ENCODE data around the gene RUVBL1. TPM values are rescaled to one million over a fixed set of nuclear protein-coding genes. Genes with fewer than 3 reads are reported as not detected.

RUVBL1 gene
- total and polyA plus RNA-seq, 9 donors, result 15.6 to 37.9 (median 25.1) TPM

DNA sequence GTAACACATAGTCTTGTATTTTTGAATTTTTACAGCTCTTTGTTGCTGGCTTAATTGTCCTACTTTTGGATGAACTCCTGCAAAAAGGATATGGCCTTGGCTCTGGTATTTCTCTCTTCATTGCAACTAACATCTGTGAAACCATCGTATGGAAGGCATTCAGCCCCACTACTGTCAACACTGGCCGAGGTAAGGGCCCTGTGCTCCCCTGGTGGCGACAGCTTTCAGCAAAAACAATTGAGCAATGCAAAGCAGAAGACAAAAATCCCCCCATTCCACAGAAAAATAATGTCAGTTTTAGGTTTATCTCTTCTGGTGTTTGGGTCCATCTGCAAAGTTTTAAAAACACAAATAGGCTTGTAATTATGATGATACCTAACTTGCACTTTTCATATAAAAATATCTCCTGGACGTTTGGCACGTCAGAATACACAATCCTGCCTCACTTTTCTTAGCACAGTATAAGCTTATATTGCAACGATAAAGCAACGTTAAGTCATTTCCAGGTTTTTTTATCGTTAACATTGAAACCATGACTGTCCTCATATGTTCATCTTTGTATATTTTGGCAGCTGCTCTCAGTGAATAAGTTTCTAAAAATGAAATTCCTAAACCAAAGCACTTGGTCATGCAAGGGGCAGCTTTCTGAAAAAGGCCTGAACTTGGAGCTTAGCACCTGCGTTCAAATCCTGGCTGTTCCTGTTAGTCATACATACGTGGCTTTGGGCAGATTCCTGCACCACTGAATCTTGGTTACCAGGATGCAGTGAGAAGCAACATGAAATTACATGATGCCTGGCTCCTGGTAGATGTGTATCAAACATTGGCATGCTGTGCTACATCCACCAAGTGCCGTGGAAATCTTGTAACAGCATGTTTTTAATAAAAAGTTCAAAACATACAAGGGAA is 62.9 kb downstream of the RUVBL1 start:
- intact Hi-C loops (cut with DNase I), result no loop called here
- TF ChIP-seq POLR2A (IDR thresholded peaks at IDR 0.05) (no peak), CTCF (IDR thresholded peaks at IDR 0.05) (no peak), EP300 (IDR thresholded peaks at IDR 0.05) (no peak)
- Histone ChIP-seq H3K27me3 (no peaks in the 10 kb centered on the region), H3K9me3 (no peaks in the 10 kb centered on the region), H3K27ac (no peak overlapping the region), H3K4me3 (no peak overlapping the region), H3K4me1 (ENCODE audit: insufficient read depth) (no peaks in the 10 kb centered on the region), H3K36me3 (no peaks in the 10 kb centered on the region)
- no peak for DNase-seq
- 45 to 58% (median 56%) methylated on average over 11 of the region's 11 CpGs for whole genome bisulfite sequencing, 3 donors

DNA sequence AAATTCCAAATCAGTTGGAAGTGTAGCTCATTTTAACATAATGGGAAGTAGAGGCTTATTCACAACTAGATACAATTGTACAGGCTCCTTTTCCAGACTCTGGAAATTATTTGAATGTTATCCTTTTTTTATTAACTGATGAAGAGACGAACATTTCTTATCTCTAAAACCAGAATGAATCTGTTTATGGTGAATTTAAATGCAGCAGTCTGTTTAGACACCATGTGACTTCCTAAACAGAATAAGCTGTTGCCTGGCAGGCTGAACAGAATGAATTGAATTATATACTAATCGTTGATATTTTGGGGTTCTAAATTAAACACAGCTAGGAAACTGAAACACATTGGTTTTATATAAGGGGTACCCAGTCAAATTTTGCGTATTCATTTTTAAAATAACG is 67.4 kb downstream of the RUVBL1 start:
- Histone ChIP-seq H3K4me3 (no peak overlapping the region), H3K27me3 (no peaks in the 10 kb centered on the region), H3K4me1 (ENCODE audit: insufficient read depth) (peaks cover 10% of the 10 kb centered on the region), H3K27ac (no peak overlapping the region), H3K36me3 (no peaks in the 10 kb centered on the region), H3K9me3 (no peaks in the 10 kb centered on the region)
- DNase-seq, result no peak
- 33 to 84% (median 77%) methylated on average over 4 of the region's 4 CpGs for WGBS, 3 donors
- intact Hi-C loops (cut with DNase I), result no loop called here
- TF ChIP-seq EP300 (IDR thresholded peaks at IDR 0.05) (no peak), CTCF (IDR thresholded peaks at IDR 0.05) (no peak), POLR2A (IDR thresholded peaks at IDR 0.05) (no peak)

DNA sequence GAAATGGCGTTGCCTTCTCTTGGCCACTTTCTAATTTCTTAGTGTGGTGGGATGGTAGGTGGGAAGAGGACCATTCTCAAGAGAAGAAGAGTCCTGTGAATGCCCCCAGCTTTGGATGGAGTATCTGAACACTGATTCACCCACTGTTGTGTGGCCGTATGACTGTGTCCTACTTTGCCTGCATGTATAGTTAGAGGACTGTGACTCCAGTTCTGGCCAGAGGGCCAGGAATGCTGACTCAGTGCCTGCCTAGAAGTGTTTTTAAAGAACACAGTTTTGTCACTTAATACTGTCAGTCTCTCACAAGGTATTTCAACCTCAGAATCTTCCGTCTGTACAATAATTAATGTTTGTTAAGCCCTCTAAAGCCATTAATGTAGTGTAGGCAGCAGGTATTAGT is 69.2 kb downstream of the RUVBL1 start:
- H3K36me3 ChIP-seq, result no peaks in the 10 kb centered on the region
- 56 to 61% (median 61%) methylated on average over 3 of the region's 3 CpGs for WGBS, 3 donors
- H3K4me3 ChIP-seq, result no peak overlapping the region
- H3K27me3 ChIP-seq, result no peaks in the 10 kb centered on the region
- TF ChIP-seq POLR2A (IDR thresholded peaks at IDR 0.05) (no peak), EP300 (IDR thresholded peaks at IDR 0.05) (no peak), CTCF (IDR thresholded peaks at IDR 0.05) (no peak)
- H3K9me3 ChIP-seq, result no peaks in the 10 kb centered on the region
- no peak overlapping the region for H3K27ac ChIP-seq
- peaks cover 11% of the 10 kb centered on the region for H3K4me1 ChIP-seq (ENCODE audit: insufficient read depth)
- intact Hi-C loops (cut with DNase I), result no loop called here
- no peak for DNase-seq

DNA sequence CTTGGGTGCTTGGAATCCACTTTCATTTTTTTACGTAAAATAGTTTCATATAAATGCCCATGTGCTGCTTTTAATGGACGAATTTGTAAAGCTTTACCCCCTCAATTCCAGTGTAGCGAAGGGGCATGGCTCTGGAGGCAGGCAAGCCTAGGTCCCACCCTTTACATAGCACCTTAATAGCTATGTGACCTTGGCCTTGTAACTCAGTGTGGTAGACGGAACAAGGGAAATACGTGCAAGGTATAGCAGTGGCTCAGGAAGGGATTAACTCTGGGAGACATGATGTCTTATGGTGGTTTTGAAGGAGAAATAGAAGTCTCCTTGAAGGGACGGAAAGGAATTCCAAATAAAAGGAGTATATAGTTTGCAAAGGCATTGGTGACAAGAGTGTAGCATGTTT is 70.0 kb downstream of the RUVBL1 start:
- intact Hi-C loops (cut with DNase I), result no loop called here
- 35 to 49% (median 43%) methylated on average over 6 of the region's 6 CpGs for WGBS, 3 donors
- DNase-seq, result no peak
- no peaks in the 10 kb centered on the region for H3K27me3 ChIP-seq
- H3K36me3 ChIP-seq, result no peaks in the 10 kb centered on the region
- no peaks in the 10 kb centered on the region for H3K9me3 ChIP-seq
- H3K4me3 ChIP-seq, result peak overlapping the region; percentile 98
- TF ChIP-seq EP300 (IDR thresholded peaks at IDR 0.05), result no peak
- no peak for TF ChIP-seq CTCF (IDR thresholded peaks at IDR 0.05)
- TF ChIP-seq POLR2A (IDR thresholded peaks at IDR 0.05), result no peak
- H3K4me1 ChIP-seq (ENCODE audit: insufficient read depth), result peaks cover 11% of the 10 kb centered on the region
- no peak overlapping the region for H3K27ac ChIP-seq

All from ovary (tissue), 9 donors.